Hippocampal formation (tissue), 2 donors: ENCODE results near the gene SCAMP3.
"Not testable (repeated sequence)": the region's sequence is repeated elsewhere in the genome, so short reads cannot be mapped to it uniquely, and the experiment has no call there.

ENCODE experiments used
- DNase-seq, 2 donors: peaks; one replicate each; lab custom pipeline; 2025; lab: John Stamatoyannopoulos, UW

The SCAMP3 gene

DNA sequence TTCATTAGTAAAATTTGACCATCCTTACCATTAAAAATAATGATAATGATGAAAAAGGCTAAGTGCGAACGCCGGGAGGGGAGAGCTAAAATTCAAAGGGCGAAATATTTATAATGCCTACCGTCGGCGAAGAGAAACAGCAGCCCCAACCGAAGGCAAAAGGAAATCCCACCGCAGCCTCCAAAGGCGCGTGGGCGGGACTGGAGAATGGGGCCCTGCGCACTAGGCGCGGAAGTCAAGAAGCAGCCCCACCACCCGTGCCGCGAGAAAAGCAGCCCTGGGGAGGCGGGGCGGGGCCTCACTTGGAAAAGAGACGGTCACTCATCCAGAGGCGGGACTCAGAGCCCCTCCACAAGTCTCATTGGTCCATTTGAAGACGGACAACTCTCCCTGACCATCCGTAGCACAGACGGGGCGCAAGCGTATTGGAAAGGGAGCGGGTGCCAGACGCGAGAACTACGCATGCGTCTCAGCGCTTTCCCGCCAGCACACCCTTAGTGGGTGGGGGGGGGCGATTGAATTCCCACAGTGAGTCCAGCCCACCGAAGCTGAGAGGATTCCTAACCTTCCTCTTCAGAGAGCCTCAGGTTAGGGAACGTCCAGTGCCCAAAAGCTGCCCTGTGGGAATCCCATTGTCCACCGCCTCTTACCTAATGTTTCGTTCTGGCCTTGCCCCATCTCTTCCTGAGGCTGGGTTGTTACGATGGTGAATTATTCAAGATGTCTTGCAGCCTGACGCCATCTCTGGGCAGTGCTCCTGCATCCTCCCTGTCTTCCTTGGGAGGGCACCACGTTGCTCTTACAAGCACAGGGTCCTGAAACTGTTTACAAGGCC, 34.7 kb downstream of the SCAMP3 start:
- peak; percentile 97 to 98 for DNase-seq

DNA sequence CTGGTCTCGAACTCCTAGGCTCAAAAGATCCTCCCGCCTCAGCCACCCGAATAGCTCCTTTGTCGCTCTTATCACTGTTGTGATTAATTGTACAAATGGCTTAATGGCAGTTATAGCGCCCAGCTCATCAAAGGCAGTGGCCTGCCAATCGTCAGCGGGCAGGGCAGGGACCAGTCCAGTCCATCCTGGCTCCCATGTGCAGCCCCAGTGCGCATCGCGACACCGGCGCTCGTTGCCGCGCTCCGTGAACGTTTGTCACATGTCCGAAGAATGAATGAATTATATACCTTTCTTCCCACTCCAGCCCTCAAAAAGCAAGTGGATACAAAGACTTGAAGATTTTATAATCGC, 35.3 kb downstream of the SCAMP3 start:
- DNase-seq = no peak

DNA sequence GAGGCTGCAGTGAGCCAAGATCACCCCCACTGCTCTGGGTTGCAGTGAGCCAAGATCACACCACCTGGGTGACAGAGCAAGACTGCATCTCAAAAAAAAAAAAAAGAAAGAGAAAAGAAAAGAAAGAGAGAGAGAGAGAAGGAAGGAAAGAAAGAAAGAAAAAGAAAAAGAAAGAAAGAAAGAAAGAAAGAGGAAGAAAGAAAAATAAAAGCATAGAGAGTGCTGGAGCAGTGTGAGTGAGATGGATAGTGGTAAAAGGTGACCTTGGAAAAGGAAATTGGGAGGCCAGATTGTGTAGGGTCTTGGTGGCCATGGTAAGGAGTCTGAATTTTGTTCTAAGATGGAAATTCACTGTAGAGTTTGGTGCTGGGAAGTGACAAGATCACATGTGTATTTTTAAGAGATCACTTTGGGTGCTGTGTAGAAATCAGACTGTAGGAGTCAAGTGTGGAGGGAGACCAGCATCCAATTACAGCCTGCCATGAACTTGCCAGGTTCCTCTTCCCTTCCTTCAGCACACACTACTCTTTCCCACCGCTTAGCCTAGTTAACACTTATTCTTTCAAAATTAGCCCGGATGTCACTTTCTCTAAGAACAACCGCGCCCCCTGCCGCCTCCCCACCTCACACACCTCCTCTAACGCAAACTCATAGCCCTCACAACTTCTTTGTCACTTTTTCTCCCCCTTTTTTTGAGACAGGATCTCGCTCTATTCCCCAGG, 35.8 kb downstream of the SCAMP3 start:
- DNase-seq = peak; percentile 42 to 46

DNA sequence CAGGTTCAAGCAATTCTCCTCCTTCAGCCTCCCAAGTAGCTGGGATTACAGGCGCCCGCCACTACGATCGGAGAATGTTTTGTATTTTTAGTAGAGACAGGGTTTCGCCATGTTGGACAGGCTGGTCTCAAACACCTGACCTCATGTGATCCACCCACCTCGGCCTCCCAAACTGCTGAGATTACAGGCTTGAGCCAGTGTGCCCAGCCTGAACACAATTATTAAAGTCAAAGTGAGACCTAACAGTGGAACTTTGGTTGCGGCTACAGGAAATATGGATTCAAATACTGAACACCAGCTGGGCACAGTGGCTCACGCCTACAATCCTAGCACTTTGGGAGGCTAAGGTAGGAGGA, 36.8 kb downstream of the SCAMP3 start:
- not testable (repeated sequence) for DNase-seq

DNA sequence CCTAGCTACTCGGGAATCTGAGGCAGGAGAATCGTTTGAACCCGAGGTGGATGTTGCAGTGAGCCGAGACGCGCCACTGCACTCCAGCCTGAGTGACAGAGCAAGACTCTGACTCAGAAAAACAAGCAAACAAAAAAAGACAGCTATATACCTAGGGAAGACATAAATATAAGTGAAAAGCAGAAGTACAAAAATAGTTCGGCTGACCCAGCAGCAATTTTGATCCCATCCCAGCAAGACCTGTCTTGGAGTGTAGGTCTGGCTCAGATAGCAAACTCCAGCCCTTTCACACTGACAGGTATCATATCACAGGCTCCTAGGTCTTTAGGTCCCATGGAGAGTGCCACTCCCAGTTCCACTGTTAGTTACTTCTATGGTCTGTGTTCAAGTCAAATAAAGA, 39.1 kb downstream of the SCAMP3 start:
- DNase-seq = no peak

DNA sequence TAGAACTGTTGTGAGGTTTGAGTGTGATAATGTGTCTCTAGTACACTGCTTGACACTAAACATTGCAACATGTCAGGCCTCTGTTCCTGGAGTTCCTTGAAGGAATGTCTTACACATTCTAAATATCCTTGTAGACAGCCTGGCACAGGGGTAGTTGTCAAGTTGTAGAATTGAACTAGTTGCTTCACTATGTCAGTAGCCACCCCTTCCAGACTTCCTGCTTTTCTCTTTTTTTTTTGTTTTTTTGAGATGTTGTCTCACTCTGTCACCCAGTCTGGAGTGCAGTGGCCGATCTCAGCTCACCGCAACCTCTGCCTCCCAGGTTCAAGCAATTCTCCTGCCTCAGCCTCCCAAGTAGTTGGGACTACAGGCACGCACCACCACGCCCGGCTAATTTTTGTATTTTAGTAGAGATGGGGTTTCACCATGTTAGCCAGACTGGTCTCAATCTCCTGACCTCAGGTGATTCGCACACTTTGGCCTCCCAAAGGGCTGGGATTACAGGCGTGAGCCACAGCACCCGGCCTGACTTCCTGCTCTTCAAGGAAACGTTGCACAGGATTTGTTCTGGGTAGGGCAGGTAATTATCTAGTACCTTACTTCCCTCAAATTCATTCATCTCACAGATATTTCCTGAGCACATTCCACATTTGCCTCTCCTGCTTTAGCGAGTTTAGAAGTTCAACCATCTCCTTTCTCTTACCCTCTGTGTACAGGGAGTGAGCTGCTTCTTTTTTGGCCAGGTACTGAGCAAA, 41.8 kb downstream of the SCAMP3 start:
- not testable (repeated sequence) for DNase-seq

DNA sequence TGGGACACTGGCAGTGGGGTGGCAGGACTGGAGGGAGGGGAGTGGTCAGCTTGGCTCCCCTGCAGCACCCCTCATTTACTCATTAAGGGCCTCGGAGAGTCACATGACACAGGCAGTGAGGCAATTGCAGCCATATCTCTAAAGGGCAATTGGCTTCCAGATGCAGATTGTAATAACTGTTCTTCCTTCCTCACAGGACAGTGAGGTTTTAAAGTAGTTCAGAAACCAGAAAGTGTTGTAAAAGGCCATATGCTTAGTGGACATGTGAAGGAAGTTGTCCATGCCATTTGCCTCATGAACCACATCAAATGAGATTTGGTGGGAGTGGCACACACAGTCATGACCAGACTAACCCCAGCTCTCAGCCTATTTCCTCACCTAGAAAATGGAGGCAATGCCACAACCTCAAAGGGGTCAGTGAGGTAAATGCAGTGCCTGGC, 42.5 kb downstream of the SCAMP3 start:
- peak; percentile 27 to 32 for DNase-seq

DNA sequence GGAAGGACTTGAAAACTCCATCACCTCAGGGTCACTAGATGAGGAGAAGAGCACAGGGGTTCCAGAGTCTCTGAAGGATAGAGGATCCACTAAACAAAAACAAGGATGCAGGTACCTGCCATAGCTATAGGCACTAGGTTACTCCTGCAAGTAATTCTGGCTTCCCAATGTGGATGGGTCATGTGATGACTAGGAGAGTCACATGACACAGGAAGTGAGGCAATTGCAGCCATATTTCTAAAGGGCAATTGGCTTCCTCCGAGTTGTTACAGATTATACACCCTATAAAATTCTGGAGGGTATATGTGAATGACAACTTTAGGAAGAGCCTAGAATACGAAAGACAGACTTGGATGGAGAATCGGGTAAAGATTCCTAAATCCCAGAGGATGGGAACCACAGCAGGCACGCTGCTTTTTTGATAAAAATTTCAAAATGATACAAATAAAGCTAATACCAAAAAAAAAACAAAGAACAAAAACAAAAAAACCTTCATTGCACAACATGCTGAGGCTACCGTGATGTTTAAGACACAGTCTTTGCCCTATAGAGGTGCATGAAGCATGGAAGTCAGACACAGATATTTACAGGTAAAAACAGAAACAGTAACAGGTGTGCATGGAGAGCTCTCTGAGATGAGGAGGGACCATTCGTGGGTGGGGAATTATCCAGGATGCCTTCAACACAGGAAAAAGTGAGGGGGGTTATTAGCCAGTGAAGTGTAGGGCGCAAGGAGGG, 43.1 kb downstream of the SCAMP3 start:
- DNase-seq = peak; percentile 71 to 72

DNA sequence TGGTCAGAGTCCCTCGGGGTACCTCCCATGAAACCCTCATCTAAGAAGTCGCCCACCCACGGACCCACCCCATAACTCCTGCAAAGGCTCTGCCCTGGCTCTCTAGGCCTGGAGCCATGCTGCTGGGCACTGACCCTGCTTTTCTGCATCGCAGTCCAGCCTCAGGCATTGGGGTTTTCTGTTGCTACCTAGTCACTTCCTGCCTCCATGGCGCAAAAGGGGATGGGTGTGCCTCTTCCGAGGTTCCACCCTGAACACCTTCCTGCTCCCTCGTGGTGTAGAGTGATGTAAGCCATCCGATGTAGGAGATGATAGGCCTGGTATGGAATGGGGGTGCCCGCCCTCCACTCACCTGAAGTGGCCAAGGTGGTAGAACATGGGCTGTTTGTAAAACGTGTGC, 47.5 kb downstream of the SCAMP3 start:
- DNase-seq = not testable (repeated sequence)

DNA sequence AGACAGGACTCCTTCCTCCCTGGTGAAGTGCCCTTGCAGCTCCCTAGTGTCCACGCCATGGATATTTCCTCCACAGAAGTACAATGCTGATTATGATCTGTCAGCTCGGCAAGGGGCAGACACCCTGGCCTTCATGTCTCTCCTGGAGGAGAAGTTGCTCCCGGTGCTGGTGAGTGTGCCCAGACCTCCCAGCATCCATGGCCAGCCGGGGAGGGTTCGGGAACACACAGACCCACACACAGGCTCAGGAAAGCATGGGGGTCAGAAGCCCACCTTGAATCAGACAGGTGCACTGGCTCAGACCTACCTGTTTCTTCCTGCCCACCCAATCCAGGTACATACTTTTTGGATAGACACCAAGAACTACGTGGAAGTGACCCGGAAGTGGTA, 50.1 kb downstream of the SCAMP3 start:
- DNase-seq = not testable (repeated sequence)

DNA sequence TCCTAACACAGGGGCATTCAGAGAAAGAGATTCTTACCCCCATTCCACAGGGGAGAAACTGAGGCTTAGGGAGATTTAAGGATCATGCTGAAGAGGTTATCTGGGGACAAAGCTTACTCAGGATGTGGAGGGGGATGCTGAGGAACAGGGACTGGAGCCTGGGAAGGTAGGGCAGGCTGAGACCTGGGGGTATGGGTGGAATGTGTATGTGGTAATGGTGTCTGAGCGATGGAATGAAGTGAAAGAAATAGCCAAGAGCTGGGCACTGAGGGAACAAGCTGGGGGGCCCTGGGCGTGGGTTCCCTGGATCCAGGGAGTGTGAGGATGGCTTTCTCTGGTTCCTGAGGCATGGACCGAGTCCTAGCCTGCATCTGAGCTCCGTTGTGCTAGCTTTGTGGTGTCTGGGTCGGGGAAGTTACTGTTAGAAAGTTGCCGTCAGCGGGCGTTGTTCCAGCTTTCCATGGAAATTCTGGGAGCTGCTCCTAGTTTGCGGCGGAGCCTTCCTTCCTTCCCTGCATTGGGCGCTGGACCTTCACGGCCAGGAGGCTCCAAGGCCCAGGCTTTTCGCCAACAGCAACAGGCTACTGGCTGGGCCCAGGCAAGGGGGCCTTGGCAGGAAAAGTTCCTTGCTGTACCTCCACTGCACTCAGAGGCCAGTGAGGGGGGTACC, 50.6 kb downstream of the SCAMP3 start:
- DNase-seq = not testable (repeated sequence)

DNA sequence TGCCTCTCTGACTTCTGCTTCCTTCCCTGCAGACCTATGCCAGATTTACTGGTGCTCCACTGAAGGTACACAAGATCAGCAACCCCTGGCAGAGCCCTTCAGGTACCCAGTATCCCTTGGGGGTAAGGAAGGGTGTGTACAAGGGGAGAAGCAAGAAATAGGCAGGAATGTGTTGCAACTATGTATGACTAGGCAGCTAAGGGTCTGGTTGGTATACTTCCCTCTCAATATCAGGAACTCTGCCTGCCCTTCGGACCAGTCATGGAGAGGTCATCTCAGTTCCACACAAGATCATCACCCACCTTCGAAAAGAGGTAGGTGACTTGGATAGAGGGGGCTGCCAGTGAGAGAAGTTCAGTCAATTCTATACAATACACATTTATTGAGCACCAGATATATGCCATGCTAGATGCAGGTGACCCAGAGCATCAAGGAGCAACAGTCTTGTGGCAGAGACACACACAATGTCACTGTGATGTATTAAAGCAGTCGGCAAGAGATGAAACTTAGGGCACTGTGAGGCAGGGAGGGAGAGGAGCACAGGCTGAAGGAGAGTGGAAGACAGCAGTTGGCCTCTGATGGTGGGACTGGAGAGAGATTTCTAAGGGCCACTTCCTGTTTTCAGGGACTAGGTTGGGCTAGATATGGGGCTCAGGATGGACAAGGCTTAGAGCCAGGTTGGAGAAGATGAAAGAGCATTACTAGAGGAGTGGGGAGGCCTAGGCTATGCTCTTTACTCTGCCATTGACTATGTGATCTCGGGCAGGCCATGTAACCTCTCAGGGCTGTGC, 51.7 kb downstream of the SCAMP3 start:
- DNase-seq = no peak

DNA sequence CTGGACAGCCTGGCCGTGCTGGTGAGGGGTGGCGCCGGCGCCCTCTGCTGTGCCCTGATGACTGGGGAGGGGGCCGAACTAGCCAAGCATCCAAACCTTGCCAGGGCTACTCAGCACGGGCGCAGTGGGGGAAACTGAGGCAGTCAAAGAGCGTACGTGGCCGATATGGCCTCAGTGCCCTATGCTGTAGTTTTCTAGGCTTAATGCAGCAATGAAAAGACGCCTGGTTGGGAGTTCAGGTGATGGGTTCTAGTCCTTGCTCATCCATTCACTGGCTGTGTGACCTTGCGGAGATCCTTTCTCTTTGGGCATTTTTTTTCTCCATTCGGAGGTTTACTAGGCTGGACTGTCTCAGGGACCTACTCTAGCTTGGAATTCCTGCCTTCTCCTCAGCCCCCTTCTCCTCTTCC, 52.8 kb downstream of the SCAMP3 start:
- no peak for DNase-seq

DNA sequence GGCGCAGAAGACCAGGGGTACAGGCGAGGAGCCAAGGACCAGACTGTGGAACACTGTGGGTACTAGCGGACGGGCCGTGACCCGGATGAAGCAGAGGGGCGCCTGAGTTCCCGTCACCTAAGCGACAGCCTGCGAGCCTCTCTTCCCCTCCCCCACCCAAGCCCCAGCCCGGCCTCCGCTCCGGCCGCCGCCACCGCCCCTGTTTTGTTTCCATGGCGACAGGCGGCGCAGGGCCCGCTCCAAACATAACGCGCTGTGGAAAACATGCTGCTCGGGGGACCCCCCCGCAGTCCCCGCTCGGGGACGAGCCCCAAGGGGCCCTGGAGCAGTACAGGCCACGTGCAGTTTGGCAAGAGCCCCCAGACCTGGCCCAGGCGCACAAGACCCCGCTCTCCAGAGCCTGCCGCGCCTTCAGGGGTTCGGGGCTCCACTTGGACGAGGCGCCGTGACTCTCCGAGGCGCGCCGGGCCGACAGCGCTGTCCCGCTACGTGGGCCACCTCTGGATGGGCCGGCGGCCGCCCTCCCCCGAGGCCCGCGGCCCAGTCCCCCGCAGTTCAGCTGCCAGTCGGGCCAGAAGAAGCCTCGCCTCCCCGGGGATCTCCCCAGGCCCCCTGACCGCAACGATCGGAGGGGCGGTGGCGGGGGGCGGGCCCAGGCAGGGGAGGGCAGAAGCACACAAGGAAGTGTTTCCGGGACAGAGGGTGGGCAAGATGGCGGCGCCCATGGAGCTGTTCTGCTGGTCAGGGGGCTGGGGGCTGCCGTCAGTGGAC, 53.4 kb downstream of the SCAMP3 start, which contains the start of gene MTX1:
Gene MTX1 (plus strand): TSS at position 155 of the 771 bp plus-strand sequence. CDS start 110 bp downstream, at position 265.
- DNase-seq = peak; percentile 67 to 70

DNA sequence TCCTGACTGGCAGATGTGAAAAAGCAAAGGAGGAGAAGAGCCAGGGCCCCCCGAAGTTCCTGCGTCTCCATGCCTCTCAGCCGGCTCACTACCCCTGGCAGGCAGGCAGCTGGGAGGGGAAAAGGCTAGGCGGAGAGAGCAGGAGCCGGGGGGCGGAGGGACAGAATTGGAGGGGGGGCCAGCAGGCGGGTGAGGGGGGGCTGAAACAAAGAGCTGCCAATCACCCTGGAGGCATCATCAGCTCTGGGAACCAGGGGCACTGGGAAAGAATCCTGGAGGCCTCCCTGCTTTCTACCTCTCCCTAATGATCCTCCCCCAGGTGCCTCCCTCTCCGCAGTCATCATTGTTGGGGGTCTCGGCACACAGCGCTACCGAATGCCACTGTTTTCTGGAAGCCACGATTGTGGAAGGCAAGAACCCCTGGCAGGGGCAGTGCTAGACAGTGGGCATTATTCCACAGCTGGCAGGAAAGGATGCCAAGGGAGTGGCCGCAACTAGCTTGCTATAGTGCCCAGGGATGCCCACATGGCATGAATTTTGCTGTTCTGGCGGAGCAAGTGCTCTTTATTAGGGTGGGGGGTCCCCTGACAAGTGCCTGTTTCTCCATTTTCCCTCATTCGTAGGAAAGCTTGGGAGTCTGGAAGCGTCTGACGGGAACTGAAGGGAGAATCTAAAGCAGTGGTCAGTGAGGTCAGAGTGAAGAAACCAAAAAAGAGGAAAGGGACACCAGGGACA, 54.2 kb downstream of the SCAMP3 start, which contains the start of gene THBS3:
Gene THBS3 (minus strand): TSS at position 92 of the 735 bp plus-strand sequence. CDS start 21 bp downstream, at position 71.
- DNase-seq = peak in 1 of 2 donors; percentile 67

DNA sequence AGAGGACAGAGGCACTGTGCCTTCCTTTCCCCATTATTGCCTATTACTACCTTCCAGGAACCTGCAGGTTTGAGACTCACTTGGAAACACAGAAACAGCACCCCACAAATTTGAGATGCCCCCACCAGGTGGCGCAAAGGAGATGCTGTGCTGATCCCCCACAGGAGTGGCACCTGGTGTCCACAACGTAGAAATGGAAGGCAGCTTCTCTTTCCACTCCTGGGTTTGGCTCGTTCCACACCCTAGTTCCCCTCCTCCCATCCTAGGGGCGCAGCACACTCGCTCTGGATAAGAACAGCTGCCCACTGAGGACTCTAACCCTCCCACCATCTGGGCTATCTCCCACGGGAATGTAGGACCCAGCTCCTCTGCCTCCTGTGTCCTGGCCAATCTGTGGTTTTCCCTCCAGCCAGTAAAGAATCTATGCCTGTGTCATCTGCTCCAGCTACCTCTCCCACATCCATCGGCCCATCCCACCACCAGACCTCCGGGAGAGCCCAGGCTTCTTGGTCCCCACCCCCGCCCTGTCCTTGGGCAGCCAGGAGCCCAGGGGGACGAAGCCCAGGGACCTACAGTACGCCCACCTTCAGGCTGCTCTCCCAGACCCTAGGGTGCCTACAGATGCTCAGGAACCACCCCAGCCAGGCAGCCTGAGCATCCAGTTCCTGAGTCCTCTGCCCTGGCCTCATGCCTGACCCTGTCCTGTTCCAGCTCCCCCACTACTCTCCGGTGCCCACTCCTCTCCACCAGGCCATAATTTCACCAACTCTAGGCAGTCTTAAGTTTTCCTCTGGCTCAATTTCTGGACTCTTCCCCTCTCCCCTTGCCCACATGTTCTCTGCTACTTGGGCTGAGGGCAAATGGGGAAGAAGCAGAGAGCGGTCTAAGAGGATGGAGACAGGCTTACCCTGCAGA, 55.0 kb downstream of the SCAMP3 start:
- peak; percentile 41 to 54 for DNase-seq
